ENCODE measurements around the gene CNTN3.

CNTN3 gene

DNA sequence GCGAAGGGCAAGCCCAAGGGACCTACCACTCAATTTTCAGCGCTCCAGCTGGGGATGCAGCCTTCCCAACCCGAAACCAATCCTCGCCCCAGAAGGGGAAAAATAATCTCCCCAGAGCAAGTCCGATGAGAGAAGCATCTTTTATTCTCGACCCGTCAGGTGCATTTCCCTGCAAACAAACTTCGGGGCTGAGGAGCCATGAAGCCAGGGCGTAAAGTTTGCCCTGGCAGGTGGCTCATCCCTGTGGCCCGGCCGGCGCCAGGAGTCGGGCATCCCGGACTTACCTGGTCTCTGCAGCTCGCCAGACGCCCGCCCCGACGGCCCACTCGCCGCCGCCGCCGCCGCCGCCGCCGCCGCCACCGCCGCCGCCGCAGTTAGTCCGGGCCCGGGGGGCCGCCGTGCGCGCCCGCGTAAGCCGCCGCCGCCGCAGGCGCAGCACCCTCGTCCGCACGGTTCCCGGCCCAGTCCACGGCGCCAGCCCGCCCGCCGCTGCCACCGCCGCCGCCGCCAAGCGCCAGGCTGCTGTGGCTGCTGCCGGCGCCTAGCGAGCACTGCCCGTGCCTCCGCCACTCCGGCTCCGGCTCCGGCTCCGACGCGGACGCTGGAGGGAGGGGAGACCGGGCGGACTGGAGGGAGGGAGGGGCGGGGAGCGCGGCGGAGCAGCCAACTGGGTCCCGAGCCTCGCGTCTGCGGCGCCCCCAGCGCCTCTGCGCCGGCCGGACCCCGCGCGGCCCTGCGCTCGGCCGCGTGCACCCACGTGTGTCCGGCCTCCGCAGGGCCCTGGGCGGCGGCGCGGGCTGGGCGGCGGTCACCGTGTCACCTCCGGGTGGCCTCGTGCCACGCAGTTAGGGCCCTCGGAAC lies at the start of gene CNTN3:
TSS of gene CNTN3 (minus strand) at position 553 of the 861 bp plus-strand sequence. CDS start 93,547 bp downstream, outside the sequence.
- TF ChIP-seq CTCF (IDR thresholded peaks at IDR 0.05; ENCODE audit: borderline replicate concordance, control extremely low read depth, extremely low read depth, insufficient read depth, missing control alignments) = no peak
- in situ Hi-C loops (cut with MboI; ENCODE audit: low sequenced_read_pairs, unreplicated experiment) = no loop called here

DNA sequence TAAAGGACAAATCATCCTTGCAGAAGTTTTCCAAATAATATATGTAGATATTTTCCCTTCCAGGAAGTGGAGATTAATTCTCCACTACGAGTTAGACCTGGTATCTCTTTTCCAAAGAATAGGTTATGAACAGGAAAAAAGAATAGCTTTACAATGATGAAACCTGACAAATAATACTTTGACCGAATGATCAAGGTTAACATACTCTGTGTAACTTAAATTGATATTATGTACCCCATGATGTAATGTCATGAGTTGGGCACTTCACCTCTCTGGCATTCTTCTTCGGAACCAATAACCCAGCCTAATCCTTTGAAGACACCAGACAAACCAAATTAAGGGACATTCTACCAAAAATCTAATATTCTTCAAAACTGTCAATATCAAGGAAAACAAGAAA lies 48.7 kb upstream of the CNTN3 start:
- in situ Hi-C loops (cut with MboI; ENCODE audit: low sequenced_read_pairs, unreplicated experiment) = no loop called here
- no peak for DNase-seq (ENCODE audit: low spot score)
- TF ChIP-seq CTCF (IDR thresholded peaks at IDR 0.05; ENCODE audit: borderline replicate concordance, control extremely low read depth, extremely low read depth, insufficient read depth, missing control alignments) = no peak

More for the DNA sequence above, at the start of gene CNTN3:
- no peak for DNase-seq (ENCODE audit: low spot score)

GRCh38 chr3:74661672-74662071 lies 47.2 kb upstream of the CNTN3 start:
- no peak for TF ChIP-seq CTCF (IDR thresholded peaks at IDR 0.05; ENCODE audit: borderline replicate concordance, control extremely low read depth, extremely low read depth, insufficient read depth, missing control alignments)
- no peak for DNase-seq (ENCODE audit: low spot score)
- in situ Hi-C loops (cut with MboI; ENCODE audit: low sequenced_read_pairs, unreplicated experiment) = no loop called here

GRCh38 chr3:74651885-74652284 lies 37.4 kb upstream of the CNTN3 start:
- DNase-seq (ENCODE audit: low spot score) = no peak
- in situ Hi-C loops (cut with MboI; ENCODE audit: low sequenced_read_pairs, unreplicated experiment) = no loop called here
- TF ChIP-seq CTCF (IDR thresholded peaks at IDR 0.05; ENCODE audit: borderline replicate concordance, control extremely low read depth, extremely low read depth, insufficient read depth, missing control alignments) = no peak

DNA sequence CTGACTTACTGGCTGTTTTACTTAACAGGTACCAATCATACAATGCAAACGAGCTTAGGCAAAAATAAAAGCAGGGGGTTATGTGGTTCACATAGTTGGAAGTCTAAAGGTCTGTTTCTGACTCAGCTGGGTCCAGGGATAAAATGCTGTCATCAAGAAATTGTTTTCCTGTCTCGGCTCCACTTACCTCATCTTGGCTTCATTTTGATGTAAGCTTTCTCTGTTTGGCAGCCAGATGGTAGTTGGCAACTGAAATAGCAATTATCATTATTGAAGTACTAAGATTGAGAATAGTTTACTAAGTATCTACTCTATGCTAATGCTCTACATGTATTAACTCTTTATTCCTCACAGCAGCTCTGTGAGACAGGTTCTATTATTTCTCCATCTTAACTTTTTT lies 36.8 kb upstream of the CNTN3 start:
- no peak for TF ChIP-seq CTCF (IDR thresholded peaks at IDR 0.05; ENCODE audit: borderline replicate concordance, control extremely low read depth, extremely low read depth, insufficient read depth, missing control alignments)
- DNase-seq (ENCODE audit: low spot score) = no peak
- in situ Hi-C loops (cut with MboI; ENCODE audit: low sequenced_read_pairs, unreplicated experiment) = no loop called here

- in situ Hi-C loops (cut with MboI; ENCODE audit: low sequenced_read_pairs, unreplicated experiment) = no loop called here
- no peak for DNase-seq (ENCODE audit: low spot score)
- TF ChIP-seq CTCF (IDR thresholded peaks at IDR 0.05; ENCODE audit: borderline replicate concordance, control extremely low read depth, extremely low read depth, insufficient read depth, missing control alignments) = no peak
These were observed 33.6 kb upstream of the CNTN3 start for GRCh38 chr3:74648107-74648506.

All from GM13976 (cell line).